GM18951 (cell line): ENCODE data around the gene TDRD7.

ENCODE experiments used
- POLR2A ChIP-seq: IDR thresholded peaks from 4 replicates; pipeline ENCODE4 v1.6.1; 2011; ENCODE audit warnings: mild to moderate bottlenecking; ENCODE audit not compliant: insufficient read length, insufficient read depth; ENCODE audit errors: extremely low read depth
- in situ Hi-C: fragments of 300-500 bp; cut with MboI; formaldehyde crosslinking; loops from one replicate; pipeline ENCODE4 v1.12.0; 2022; ENCODE audit warnings: low sequenced_read_pairs, mixed read lengths, inconsistent platforms; ENCODE audit not compliant: unreplicated experiment

TDRD7 gene

DNA sequence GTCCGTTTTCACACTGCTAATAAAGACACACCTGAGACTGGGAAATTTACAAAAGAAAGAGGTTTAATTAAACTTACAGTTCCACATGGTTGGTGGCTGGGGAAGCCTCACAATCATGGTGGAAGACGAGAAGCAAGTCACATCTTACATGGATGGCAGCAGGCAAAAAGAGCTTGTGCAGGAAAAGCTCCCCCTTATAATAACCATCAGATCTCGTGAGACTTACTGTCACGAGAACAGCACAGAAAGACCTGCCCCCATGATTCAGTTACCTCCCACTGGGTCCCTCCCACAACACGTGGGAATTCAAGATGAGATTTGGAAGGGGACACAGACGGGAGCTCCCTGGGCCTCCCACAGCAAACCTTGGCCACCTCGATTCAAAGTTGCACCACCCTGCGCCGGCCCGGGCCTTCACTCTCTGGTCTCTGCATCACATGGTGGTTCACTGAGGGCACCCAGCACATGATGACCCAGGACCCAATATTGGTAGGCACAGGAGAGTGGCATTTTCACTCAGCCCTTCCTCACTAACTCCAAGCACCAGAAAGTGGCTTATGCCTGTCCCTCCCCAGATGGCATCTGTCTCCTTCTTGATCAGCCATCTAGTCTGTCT, 21.0 kb upstream of the TDRD7 start:
- in situ Hi-C loops, result loop anchor here (25.0 kb wide), 1 partner anchor 529 kb away; the partner anchor contains the start of gene ZNF782
- no peak for TF ChIP-seq POLR2A

GRCh38 chr9:97394881-97395280, 17.0 kb upstream of the TDRD7 start:
- TF ChIP-seq POLR2A, result no peak
- in situ Hi-C loops, result loop anchor here (25.0 kb wide), 1 partner anchor 533 kb away; the partner anchor contains the start of gene ZNF782

- in situ Hi-C loops, result loop anchor here (25.0 kb wide), 1 partner anchor 533 kb away; the partner anchor contains the start of gene ZNF782
- TF ChIP-seq POLR2A, result no peak
Observed at GRCh38 chr9:97395745-97396144, 16.2 kb upstream of the TDRD7 start.

DNA sequence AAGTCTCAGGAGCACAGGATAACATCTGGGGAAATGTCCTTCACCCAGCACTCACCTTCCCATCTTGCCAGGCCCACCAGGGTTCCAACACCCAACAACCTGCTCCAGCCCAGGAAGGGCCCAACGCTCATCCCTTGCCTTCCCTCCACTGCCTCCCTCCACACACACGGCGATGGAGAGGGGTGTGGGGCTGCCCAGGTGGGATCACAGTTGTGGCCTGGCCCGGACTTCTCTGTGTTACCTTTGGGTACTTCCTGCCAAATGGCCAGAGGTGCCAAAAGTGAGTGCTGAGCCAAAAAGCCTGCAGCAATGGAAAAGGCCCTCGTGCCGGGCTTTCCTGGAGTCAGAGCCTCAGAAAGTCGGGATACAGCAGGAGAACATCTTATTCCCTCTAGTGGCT, 15.6 kb upstream of the TDRD7 start:
- no peak for TF ChIP-seq POLR2A
- in situ Hi-C loops, result loop anchor here (25.0 kb wide), 1 partner anchor 534 kb away; the partner anchor contains the start of gene ZNF782

DNA sequence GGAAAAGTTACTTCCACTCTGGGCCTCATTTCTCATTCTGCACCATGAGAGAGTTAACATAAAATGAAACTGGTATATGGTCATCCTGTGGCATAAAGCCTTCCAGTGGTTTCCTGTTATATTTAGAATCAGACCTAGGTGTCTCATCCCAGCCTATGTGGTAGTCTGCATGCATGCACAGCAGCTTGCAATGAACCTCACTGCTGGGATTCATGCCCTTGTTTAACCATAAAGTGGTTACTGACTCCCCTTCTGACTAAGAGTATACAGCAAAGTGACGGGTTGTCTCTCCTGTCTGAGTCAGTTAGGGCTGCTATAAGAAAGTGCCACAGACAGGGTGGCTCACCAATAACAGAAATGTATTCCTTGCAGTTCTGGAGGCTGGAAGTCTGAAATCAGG, 14.7 kb upstream of the TDRD7 start:
- in situ Hi-C loops, result loop anchor here (25.0 kb wide), 1 partner anchor 535 kb away; the partner anchor contains the start of gene ZNF782
- TF ChIP-seq POLR2A, result no peak

DNA sequence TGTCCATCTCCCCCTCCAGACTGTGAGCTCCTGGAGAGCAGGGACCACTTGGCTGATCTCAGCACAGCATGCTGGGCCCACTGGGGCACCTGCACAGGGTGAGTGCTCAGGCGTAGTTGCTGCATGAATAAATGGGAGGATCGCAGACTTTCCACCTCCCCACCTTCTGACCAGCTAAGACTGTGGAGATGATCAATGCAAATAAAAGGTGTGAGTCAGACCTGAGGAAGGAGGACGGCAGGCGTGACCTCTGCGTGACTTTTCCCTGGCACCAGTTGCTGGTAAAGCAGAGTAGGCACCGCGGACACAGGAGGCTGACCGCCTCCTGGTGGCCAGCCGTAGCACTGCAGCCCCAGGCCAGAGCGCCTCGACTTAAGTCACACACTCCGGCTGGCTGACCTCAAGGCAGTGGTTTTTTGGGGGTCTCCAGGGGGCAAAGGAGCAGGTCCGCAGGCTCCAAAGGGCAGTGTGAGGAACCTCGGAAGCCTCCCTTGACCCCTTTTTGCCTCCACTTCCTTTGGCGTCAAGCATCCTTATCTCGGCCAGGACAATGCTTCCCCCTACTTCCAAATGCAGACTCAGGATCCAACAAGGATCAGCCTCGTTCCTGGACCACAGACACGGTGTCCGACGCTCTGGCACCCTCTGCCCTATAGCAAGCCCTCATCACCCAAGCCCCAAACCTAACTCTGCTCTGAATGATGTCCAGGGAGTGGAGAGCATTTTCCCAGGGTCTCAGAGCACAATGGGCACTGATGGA, 12.7 kb upstream of the TDRD7 start:
- no peak for TF ChIP-seq POLR2A
- in situ Hi-C loops, result loop anchor here (25.0 kb wide), 1 partner anchor 537 kb away; the partner anchor contains the start of gene ZNF782

GRCh38 chr9:97403746-97404316, 8.1 kb upstream of the TDRD7 start:
- in situ Hi-C loops, result loop anchor here (10.0 kb wide), 1 partner anchor 201 kb away; no protein-coding TSS in a partner anchor
- no peak for TF ChIP-seq POLR2A

DNA sequence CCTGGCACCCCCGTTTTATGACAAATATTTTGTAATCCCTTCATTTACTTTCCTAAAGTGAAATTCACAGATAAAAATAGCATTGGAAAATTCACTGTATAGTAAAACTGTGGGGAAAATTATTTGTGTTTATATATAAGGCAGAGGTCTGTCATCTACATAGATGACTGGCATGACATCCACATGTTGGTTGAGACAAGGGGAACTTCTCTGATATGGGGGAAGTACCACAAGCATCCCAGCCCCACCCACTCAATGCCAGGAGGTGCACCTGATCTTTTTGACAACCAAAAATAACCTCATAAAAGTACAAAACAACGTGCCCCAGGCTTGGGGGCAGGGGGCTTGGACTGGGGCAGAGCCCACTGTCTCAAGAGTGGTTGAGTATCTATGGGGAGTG, 6.3 kb upstream of the TDRD7 start:
- in situ Hi-C loops, result loop anchor here (10.0 kb wide), 1 partner anchor 199 kb away; no protein-coding TSS in a partner anchor
- TF ChIP-seq POLR2A, result no peak

DNA sequence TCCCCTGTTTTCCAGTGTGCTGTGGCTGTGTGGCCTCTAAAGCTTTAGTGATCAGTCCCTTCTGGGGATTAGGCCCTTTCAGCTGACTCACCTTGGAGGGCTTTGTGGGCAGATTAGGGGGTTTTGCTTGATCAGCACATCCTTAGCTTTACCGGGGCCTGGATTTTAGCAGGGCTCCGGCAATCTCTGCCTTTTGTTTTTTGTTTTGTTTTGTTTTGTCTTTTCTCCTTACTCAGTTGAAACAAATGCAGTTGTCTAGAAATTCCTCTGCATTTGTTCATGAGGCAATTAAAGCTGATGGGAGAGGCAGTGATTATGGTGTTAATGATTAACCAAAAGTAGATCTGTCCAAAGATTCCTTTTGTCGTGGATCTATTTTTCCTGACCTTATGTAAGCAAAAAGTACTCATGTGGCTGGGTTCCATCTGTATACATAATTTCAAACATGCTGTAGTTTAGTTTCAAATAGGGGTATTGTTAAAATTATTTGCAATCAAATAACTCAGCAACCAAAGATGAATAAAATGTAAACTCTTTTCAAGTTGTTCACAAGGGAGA, 5.2 kb upstream of the TDRD7 start:
- TF ChIP-seq POLR2A, result no peak
- in situ Hi-C loops, result loop anchor here (10.0 kb wide), 1 partner anchor 198 kb away; no protein-coding TSS in a partner anchor

- TF ChIP-seq POLR2A, result no peak
- in situ Hi-C loops, result loop anchor here (10.0 kb wide), 1 partner anchor 196 kb away; no protein-coding TSS in a partner anchor
Observed at GRCh38 chr9:97408562-97408961, 3.3 kb upstream of the TDRD7 start.

GRCh38 chr9:97411440-97411788, 482 bp upstream of the TDRD7 start:
- in situ Hi-C loops, result no loop called here
- TF ChIP-seq POLR2A, result no peak

- no peak for TF ChIP-seq POLR2A
- in situ Hi-C loops, result no loop called here
Observed at GRCh38 chr9:97412626-97413385, 910 bp downstream of the TDRD7 start.

- in situ Hi-C loops, result no loop called here
- no peak for TF ChIP-seq POLR2A
Observed at GRCh38 chr9:97413462-97413861, 1.6 kb downstream of the TDRD7 start.

GRCh38 chr9:97415146-97415545, 3.2 kb downstream of the TDRD7 start:
- in situ Hi-C loops, result no loop called here
- no peak for TF ChIP-seq POLR2A
